Stimulated activated CD4-positive, alpha-beta T cell treated with anti-CD3 and anti-CD28 coated beads, Interleukin-1b, Interleukin-23, amount 100 ng/mL, for 1 hour (primary cell): ENCODE data around the gene TAGAP.
"Not testable (repeated sequence)": the region's sequence is repeated elsewhere in the genome, so short reads cannot be mapped to it uniquely, and the experiment has no call there.

ENCODE experiments used
- DNase-seq, 2 donors: peaks; one replicate each; pipeline ENCODE4 v3.0.0-alpha.2; 2020; ENCODE audit warnings: low read depth in 2 of 2

TAGAP gene

GRCh38 chr6:159012201-159012600, 32.6 kb downstream of the TAGAP start:
- no peak for DNase-seq

- DNase-seq, result not testable (repeated sequence)
These were observed 34.7 kb downstream of the TAGAP start for GRCh38 chr6:159010037-159010612.

GRCh38 chr6:159008656-159009288, 36.0 kb downstream of the TAGAP start:
- no peak for DNase-seq

GRCh38 chr6:159007510-159007909, 37.3 kb downstream of the TAGAP start:
- DNase-seq, result no peak

- DNase-seq, result no peak
These were observed 39.4 kb downstream of the TAGAP start for GRCh38 chr6:159005436-159005835.

GRCh38 chr6:159004592-159004991, 40.2 kb downstream of the TAGAP start:
- DNase-seq, result no peak

GRCh38 chr6:159002432-159003155, 42.2 kb downstream of the TAGAP start:
- DNase-seq, result no peak

- DNase-seq, result peak; percentile 66 to 86
These were observed 45.0 kb downstream of the TAGAP start, which contains the start of gene RSPH3 for GRCh38 chr6:158999666-159000403. Gene RSPH3 (minus strand): TSS chr6:159000202. CDS start chr6:158999550, 652 bp downstream.

GRCh38 chr6:158999154-158999665, 45.6 kb downstream of the TAGAP start:
- DNase-seq, result no peak

- DNase-seq, result no peak
These were observed 47.9 kb downstream of the TAGAP start for GRCh38 chr6:158996856-158997255.

GRCh38 chr6:158993639-158994038, 51.2 kb downstream of the TAGAP start:
- no peak for DNase-seq

GRCh38 chr6:158991017-158991723, 53.6 kb downstream of the TAGAP start:
- DNase-seq, result no peak

GRCh38 chr6:158989711-158990110, 55.1 kb downstream of the TAGAP start:
- not testable (repeated sequence) for DNase-seq

- DNase-seq, result no peak
These were observed 56.3 kb downstream of the TAGAP start for GRCh38 chr6:158988477-158988876.

GRCh38 chr6:158987657-158988056, 57.1 kb downstream of the TAGAP start:
- no peak for DNase-seq
